ENCODE results near the gene PARD3B. TPM values are rescaled to one million over a fixed set of nuclear protein-coding genes. Genes with fewer than 3 reads are reported as not detected.

Gene PARD3B
- total RNA-seq, 4 donors from 2014 or later = 27.8 to 39.3 (median 33.7) TPM

DNA sequence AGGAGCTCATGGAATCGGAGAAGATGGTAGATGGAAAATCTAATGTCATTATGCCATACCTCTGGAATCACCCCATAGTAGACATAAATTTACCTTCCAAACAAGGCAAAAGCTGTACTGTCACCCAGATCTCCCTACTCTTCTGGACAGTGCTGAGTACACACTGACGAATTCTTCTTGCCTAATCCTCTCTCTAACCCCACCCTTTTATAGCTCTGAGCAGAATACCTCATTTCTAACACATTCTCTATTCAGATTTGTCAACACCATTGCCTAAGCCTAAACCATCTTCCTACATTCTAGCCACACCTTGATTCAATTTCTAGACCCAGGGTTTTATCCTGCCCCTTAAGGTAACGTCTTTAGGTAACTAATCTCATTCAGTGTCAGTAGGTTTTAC, 816.0 kb downstream of the PARD3B start:
- TF ChIP-seq, protein P1, sequence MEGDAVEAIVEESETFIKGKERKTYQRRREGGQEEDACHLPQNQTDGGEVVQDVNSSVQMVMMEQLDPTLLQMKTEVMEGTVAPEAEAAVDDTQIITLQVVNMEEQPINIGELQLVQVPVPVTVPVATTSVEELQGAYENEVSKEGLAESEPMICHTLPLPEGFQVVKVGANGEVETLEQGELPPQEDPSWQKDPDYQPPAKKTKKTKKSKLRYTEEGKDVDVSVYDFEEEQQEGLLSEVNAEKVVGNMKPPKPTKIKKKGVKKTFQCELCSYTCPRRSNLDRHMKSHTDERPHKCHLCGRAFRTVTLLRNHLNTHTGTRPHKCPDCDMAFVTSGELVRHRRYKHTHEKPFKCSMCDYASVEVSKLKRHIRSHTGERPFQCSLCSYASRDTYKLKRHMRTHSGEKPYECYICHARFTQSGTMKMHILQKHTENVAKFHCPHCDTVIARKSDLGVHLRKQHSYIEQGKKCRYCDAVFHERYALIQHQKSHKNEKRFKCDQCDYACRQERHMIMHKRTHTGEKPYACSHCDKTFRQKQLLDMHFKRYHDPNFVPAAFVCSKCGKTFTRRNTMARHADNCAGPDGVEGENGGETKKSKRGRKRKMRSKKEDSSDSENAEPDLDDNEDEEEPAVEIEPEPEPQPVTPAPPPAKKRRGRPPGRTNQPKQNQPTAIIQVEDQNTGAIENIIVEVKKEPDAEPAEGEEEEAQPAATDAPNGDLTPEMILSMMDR (IDR thresholded peaks at IDR 0.05) = no peak

DNA sequence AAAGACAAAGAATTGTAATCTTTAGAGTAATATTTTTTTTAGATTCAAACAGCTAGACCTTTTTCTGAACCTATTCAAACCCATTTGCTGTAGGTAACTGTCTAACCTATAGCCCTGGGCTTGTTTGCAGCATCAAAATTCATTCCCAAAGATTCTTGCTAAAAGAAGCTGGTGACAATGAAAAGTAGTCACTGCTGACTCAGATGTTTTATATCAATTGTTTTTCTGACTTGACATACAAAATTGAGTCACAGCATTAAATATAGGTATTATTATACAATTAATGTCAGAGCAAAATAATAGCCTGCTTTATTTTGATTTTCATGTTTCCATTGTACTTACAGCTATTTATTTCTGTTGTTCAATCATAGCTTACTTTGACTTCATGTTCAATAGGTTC, 816.7 kb downstream of the PARD3B start:
- DNase-seq (ENCODE audit: low spot score) (no peak), ATAC-seq (ENCODE audit: low FRiP score) (no peak)
- TF ChIP-seq, protein P1 (IDR thresholded peaks at IDR 0.05) = no peak

More for the DNA sequence above, 816.0 kb downstream of the PARD3B start:
- no peak for ATAC-seq (ENCODE audit: low FRiP score)
- no peak for DNase-seq (ENCODE audit: low spot score)

DNA sequence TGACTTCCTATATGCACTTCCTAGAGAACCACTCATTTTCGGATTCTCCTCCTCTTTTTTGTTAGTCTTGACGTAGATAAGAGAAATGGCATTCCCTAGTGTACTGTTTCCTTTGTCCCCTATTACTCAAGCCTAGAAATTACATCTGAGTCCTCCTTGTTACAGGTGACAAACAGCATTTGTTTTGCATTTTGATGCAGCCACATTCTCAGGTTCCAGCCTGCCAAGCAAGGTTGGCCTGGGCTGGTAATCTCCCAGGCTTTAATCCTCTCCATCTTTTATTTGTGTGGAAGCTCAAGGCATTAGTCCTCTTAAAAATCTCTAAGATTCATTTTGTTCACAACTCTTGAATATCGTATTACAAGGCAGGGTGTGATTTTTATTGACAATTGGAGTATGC, 819.0 kb downstream of the PARD3B start:
- no peak for ATAC-seq (ENCODE audit: low FRiP score)
- DNase-seq (ENCODE audit: low spot score) = no peak
- TF ChIP-seq, protein P1 (IDR thresholded peaks at IDR 0.05) = no peak

DNA sequence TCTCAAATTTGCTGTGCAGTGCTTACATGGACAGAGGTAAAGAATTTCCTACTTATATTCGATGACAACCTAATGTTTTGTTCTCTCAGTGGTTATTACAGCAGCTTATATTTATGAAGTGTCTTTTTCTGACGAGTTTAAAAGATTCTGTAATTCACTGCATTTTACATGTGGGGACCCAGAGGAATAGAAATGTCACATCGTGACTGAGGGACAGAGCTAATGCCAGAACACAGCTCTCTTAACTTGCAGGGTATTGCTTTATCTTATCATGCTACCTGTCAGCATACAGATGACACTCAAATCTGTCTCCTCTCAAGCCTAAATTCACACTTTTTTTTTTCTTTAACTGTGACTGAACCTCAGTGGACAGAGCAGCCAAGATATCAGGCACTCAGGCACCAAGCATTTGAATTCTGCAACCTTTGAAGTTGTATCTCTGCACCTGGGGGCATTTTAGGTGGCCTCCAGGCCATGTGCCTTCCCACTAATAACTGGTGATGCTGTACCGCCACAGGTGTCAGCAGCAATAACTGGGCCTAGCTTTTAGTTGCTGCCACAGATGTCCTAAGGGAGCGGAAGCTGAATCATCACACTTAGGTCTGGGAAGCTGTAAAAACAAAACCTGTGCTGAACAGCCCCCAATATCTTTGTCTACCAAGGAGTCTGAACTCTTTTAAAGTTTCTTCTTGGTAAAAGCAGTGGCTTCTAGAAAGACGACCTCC, 821.2 kb downstream of the PARD3B start:
- TF ChIP-seq, protein P1 (IDR thresholded peaks at IDR 0.05) = no peak
- ATAC-seq (ENCODE audit: low FRiP score) (no peak), DNase-seq (ENCODE audit: low spot score) (no peak)

DNA sequence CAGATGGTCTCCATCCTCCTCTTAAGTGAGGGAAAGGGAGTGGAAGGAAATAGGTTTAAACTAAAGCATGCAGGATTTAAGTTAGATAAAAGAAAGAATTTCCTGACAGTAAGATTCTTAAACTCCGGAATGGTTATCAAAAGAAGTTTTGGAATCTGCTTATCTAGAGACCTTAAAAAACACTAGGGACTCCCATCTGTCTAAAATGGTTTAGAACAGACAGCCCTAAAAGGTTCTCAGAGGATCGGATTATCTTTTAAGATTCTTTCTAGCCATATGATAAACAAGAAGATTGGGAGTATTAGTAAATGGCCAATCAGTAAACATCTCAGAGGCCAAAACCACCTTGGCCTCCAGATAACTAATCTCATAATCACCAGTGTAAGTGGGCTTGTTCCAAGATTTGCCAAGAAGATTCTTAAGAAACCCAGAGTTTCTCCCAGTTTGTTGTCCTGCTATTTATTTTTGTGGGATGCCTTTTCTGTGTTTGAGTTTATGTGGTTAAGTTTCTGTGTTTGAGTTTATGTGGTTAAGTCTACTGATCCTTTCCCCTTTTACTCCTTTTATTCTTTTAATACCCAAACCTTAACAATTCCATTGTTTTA, 822.2 kb downstream of the PARD3B start:
- TF ChIP-seq, protein P1 (IDR thresholded peaks at IDR 0.05) = no peak
- ATAC-seq (ENCODE audit: low FRiP score) = no peak
- DNase-seq (ENCODE audit: low spot score) = no peak

DNA sequence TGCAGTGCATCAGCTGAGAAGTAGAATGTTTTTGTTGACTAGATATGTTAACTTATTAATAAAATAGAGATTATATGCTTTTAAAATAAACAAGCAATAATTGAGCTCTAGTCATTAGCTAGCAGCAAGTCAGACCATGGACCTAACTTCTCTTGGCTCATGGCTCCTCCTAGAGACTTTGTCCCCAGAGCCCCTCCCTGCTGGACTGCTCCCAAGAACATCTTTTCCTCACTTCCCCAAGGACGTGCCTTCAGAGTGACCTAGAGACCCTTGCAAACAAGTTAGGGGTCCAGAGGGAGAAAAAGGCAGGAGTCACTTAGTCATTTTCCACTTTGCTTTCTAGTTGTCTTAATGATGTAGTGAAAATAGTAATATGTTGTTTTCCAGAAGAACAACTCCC, 824.5 kb downstream of the PARD3B start:
- TF ChIP-seq, protein P1 (IDR thresholded peaks at IDR 0.05) = no peak
- no peak for DNase-seq (ENCODE audit: low spot score)
- ATAC-seq (ENCODE audit: low FRiP score) = no peak

DNA sequence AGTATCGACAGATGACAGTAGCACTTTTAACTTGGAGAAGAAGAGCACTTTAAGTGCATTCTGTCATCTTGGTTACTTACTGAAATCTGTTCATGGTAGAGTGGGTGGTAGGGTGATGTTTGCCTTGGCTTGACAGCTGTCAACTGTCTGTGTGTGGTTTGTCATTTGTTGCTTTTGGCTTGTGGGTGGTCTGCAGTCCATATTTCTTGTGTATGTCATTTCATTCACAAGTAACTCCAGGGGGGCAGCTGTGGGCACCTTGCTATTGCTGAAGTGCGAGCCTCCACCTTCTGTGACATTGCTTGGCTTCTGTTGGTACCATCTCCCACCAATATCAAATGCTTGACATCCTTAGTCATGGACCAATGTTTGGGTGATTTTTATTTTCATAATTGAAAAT, 825.5 kb downstream of the PARD3B start:
- DNase-seq (ENCODE audit: low spot score) (no peak), ATAC-seq (ENCODE audit: low FRiP score) (no peak)
- TF ChIP-seq, protein P1 (IDR thresholded peaks at IDR 0.05) = no peak

Measured in omental fat pad (tissue), 4 donors.